HG03064 (cell line): Measurements from ENCODE around the gene STIL.

ENCODE experiments used
- ATAC-seq: cut with Tn5 transposase; IDR thresholded peaks from one replicate; pipeline ENCODE4 v1.9.1; 2021; ENCODE audit warnings: low read depth; ENCODE audit not compliant: unreplicated experiment

Gene STIL

GRCh38 chr1:47238935-47239592 is 74.9 kb downstream of the STIL start:
- no peak for ATAC-seq

GRCh38 chr1:47235806-47236205 is 78.1 kb downstream of the STIL start:
- ATAC-seq, result no peak

DNA sequence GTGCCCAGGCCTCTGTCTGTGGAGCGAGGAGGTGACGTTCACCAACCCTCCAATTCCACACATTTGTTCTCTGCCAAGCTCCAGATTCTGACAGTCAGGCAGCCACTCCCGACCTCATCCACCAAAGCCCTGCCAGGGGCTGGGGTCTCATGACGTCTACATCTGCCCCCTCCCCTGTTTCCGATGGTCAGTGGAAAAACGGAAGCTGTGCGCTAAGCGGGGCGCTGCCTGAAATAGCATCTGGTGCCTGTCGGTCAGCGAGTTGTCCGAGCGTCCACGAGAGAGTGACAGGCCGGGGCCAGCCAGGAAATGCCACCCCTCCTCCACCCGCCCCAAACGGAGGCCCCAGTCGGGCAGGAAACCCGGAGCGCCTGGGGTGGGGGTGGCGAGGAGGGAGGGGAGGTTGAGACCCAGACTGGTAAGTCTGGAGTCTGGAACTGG is 78.7 kb downstream of the STIL start:
- no peak for ATAC-seq

DNA sequence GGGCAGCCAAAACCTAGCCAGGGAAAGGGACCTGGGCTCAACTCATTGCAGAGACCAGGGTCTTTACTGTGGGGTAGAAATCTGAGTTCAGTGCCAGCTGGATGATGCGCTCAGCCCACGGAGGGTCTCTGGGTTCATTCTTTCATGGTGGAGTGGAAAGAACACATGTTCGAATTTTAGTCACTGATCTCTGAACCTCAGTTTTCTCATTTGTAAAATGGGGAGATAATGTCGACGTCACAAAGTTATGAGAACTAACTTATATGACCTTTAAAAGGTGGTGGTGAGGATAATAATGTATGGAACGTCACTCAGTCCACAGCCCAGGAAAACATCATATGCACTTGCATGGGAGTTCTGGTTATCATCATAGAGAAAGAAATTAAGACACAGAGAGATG is 80.8 kb downstream of the STIL start:
- ATAC-seq, result no peak

DNA sequence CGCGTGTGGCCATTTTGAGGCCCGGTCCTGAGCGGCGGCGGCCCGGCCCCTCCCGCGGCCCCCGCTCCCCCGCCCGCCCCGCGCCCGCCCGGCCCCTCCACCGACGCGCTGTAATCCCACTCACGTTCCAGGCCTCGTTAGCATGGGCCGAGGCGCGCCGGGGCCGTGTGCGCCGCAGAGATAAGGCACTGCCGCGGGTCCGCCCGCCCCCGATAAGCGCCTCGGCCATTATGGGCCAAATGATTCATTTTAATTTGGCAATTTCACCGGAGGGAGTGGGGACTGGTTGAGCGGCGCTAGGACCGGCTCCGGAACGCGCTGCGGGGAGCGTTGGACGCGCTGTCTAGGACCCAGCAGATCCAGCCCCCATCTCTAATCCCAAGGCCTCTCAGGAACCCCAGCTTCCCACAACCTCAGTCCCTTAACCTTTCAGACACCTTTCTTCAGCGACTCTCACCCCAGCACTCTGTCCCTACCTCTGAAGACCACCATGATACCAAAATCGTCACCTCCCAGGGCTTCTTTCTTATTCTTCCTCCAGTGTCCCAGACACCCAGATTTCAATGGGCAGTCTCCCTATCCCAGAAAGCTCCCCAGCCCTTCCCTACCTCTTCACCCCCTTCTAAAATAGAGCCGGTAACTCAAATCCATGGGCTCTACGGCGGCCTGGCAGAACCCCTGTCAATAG is 81.6 kb downstream of the STIL start, which contains the start of gene TAL1:
Gene TAL1, minus strand, starts transcription at position 39 of the 688 bp plus-strand sequence. CDS start 6,337 bp downstream, outside the sequence.
- no peak for ATAC-seq

GRCh38 chr1:47231301-47232186 is 82.4 kb downstream of the STIL start:
- no peak for ATAC-seq

DNA sequence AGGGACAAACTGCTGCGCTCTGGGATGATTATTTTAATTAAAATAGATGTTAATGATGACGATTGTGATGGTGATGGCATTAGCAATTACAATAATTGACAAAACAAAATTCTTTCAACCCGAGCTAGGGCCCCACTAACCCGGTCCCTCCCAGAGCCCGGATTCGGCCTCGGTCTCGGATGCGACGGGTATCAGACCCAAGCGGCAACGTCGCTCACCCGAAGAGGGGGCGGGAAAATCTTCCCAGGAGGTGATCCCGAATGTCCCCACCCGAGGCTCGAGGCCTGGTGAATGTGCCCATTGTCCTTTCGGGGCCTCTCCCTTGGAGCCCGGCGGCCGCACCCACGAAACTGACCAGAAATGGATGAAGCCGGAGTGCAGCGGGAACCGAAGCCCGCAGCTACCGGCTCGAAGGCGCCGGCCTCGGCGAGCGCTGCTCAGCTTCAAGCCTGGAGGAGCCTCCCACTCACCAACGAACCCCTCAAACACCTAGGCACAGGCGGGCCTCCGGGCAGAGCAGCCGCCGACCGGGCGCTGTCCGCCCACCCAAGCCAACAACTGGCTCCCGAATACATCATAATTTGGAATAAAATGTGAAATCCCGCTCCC is 83.2 kb downstream of the STIL start:
- ATAC-seq, result no peak

DNA sequence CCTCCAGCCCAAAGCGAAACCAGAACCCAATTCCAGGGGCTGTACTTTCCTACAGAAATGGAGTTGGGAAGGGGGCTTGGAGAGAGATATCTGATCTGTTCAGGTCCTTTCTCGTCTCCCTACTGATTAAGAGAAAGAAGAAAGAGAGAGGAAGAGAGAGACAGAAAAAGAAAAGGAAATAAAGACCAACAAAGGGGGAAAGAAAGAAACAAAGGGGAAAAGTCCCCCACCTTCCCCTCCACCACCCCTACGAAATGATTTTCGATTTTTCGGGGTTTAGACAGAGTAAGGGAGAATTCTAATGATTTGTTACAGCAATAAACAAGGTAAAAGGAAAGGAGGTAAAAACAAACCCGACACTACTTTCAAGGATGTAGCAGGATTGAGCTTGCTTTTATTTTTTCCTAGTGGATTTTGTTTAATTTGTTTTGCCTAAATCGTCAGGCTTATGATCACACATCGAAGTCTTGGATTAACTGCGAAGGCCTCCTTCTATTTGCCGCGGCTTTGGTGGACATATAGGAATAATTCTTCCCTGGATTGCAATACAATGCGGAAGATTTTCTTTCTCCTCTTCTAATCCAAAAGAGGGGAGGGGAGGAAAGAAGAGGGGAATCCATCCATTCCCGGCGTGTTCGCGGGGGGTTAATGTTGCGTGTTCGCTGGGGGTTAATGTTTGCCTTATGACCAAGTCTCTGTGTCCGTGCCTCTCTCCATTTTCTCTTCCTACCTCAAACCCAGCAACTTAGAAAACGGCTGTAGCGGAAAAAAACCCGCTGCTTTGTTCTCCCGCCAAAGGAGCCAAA is 83.9 kb downstream of the STIL start:
- no peak for ATAC-seq

GRCh38 chr1:47229031-47229885 is 84.7 kb downstream of the STIL start:
- no peak for ATAC-seq

- ATAC-seq, result no peak
These were observed 85.3 kb downstream of the STIL start for GRCh38 chr1:47228644-47229030.

DNA sequence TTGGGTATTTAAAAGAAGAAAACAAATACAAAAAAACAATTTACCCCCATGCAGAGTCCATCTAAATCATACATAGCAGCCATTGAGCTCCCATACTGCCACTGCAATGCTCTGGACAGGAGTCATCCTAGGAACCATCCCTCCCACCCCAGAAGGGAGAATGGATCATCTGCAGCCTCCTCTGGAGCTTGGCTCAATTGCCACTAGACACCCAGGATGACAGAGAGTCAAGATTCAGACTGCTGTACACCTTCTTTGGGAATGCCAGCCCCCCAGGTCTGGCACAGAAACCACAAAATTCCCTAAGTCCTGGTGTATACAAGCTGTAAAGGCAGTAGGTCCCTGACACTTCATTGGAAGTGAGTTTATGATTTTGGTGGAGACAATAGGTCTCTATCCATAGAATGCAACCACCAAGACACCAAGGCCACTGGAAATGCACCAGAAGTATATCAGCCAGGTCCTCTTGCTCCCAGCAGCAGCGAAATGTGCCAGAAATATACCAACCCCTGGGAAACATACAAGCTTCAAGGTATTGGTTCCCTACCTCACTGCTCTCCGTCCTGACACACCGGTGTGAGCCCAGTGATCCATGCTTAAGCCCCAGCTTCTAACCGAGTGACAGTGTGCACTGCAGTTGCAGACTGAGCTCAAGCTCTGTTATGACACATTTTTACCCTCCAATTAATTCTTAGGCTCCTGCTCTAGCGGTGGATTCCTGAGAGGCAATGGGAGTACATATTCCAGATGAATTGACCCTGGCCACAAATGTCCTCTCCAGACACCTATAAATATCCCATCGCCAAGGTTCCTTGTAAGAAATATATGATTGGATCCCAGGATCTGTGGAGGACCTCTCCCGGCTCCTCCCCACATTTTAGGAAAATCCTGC is 86.4 kb downstream of the STIL start:
- no peak for ATAC-seq

DNA sequence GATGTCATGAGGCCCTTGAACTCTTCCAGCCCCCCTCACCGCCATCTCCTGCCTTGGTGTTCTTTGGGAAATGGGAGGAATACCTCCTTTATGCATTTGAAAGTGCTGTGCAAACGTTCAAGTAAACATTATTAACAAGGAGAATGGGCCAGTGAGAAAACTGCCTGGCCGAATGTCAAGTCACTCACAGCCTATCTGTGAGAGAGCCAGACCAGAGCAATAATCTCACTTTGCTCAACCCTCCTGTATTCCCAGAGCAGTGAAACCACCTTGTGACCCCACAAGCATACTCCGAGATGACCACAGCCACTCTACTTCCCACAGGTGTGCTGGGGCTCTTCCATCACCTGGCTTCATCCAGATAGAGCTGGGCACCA is 87.1 kb downstream of the STIL start:
- ATAC-seq, result no peak

GRCh38 chr1:47226121-47226838 is 87.7 kb downstream of the STIL start:
- no peak for ATAC-seq

DNA sequence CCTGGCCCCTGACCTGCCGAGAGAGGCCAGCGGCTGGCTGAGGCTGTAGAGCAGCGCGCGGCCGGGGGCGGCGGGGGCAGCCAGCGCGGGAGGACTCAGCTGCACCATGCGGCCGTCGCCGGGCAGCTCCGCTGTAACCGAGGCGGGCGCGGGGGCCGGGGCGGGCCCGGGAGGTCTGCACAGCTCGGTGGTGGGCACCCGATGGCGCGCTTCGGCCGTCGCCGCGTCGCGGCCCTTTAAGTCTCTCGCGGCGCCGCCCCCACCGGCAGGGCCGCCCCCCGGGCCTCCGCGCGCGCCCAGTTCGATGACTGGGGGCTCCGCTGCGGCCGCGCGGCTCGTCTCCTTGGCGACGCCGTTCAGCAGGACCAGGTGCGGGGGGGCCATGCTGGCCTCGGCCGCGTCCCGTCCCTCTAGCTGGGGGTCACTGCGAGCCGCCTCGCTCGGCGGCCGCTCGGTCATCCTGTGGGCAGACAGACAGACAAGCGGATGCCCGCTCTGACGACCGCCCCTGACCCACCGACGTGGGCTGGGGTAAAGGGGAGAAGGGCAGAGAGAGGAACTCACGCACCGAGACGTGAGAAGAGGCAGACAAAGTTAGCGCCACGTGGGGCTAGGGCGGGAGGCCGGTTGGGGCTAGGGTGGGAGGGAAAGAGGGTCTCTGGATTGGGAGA is 88.4 kb downstream of the STIL start:
- no peak for ATAC-seq

- no peak for ATAC-seq
These were observed 89.1 kb downstream of the STIL start for GRCh38 chr1:47224676-47225399.

DNA sequence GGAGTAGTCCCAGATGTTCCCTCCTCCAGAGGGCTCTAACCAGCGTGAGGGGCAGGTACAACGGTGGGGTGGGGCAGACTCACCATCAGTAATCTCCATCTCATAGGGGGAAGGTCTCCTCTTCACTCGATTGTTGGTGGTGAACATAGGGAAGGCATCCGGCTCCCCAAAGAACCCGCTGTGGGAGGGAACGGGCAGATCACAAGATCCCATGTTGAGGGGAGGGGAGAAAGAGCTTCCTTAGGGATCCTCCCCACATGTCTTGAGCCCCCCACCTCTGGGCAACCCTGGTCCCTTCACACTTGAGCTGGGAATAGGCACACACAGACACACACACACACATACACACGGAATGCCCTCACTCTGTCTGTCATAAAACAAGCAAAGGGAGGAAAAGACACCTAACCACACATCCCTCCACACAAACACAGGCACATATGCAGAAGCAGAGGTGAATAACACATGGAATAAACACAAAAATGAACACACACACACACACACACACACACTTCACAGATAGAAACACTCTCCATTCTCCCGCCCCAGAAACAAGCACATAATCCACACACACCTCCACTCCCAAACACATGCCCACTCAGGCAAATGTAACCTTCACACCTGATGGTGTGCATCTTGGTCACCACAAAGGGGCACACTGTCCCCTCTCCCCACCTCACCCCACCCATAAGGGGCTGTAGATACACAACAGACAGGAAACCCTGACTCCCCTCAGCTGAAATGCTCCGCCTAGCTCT is 89.8 kb downstream of the STIL start:
- no peak for ATAC-seq
